CD14-positive monocyte (primary cell): ENCODE results near the gene PCDH19. TPM values are rescaled to one million over a fixed set of nuclear protein-coding genes. Genes with fewer than 3 reads are reported as not detected.

Experiments
- DNase-seq, 3 donors: peaks; one replicate each; pipeline ENCODE4 v3.0.0-alpha.2; 2011 to 2022
- H2AFZ ChIP-seq: 2 replicates; pipeline ENCODE4 v1.6.0; 2012; ENCODE audit warnings: mild to moderate bottlenecking, low read depth, low read length, inconsistent platforms; ENCODE audit not compliant: insufficient read depth, poor library complexity, severe bottlenecking
- H3K27ac ChIP-seq, 2 donors: 1 replicate in 1 of 2; 2 replicates in 1 of 2; pipeline ENCODE4 v1.5.1; 2012 to 2013; ENCODE audit warnings: low read length in 2 of 2, control low read depth in 1 of 2, inconsistent platforms in 1 of 2, low read depth in 1 of 2, mild to moderate bottlenecking in 1 of 2
- H3K27me3 ChIP-seq, 2 donors: one replicate each; pipeline versions ENCODE4 v1.6.0 to v1.6.1; 2011 to 2013; ENCODE audit warnings: low read length in 2 of 2; ENCODE audit not compliant: control insufficient read depth in 2 of 2, insufficient read depth in 2 of 2
- H3K36me3 ChIP-seq, 2 donors: replicated peaks in 1 of 2; 1 replicate in 1 of 2; 2 replicates in 1 of 2; pipeline versions ENCODE4 v1.5.1 to v1.6.1; 2012 to 2013; ENCODE audit warnings: low read length in 2 of 2, control low read depth in 1 of 2, inconsistent platforms in 1 of 2, mild to moderate bottlenecking in 1 of 2; ENCODE audit not compliant: insufficient read depth in 2 of 2, control insufficient read depth in 1 of 2
- H3K4me1 ChIP-seq, 2 donors: 1 replicate in 1 of 2; 2 replicates in 1 of 2; pipeline versions ENCODE4 v1.5.1 to v1.6.1; 2012 to 2013; ENCODE audit warnings: low read length in 2 of 2, control low read depth in 1 of 2, inconsistent platforms in 1 of 2, mild to moderate bottlenecking in 1 of 2, moderate library complexity in 1 of 2; ENCODE audit not compliant: insufficient read depth in 2 of 2, control insufficient read depth in 1 of 2
- H3K4me2 ChIP-seq: replicated peaks from 2 replicates; pipeline ENCODE3; 2012; ENCODE audit warnings: low read length, moderate library complexity, mild to moderate bottlenecking; ENCODE audit not compliant: poor library complexity, severe bottlenecking; ENCODE audit errors: extremely low read depth
- H3K4me3 ChIP-seq, 3 experiments: fragments of 200-600 bp in 1 of 3; sonication (generic) in 1 of 3; replicated peaks in 1 of 3; 1 replicate in 2 of 3; 2 replicates in 1 of 3; pipeline ENCODE4 v1.5.1; 2011 to 2013; ENCODE audit warnings: low read length in 3 of 3, mild to moderate bottlenecking in 3 of 3, control low read depth in 2 of 3, low read depth in 2 of 3, inconsistent platforms in 1 of 3, moderate library complexity in 1 of 3
- H3K79me2 ChIP-seq: 2 replicates; pipeline ENCODE4 v1.6.0; 2012; ENCODE audit warnings: mild to moderate bottlenecking, control low read depth, inconsistent platforms, low read length, moderate library complexity; ENCODE audit not compliant: insufficient read depth
- H3K9ac ChIP-seq: 2 replicates; pipeline ENCODE4 v1.6.0; 2017; ENCODE audit warnings: low read length, mild to moderate bottlenecking; ENCODE audit not compliant: insufficient read depth, poor library complexity, severe bottlenecking
- H3K9me3 ChIP-seq, 2 donors: replicated peaks in 1 of 2; 1 replicate in 1 of 2; 2 replicates in 1 of 2; pipeline versions ENCODE4 v1.5.1 to v1.6.1; 2012 to 2013; ENCODE audit warnings: low read length in 2 of 2, control low read depth in 1 of 2; ENCODE audit not compliant: control insufficient read depth in 1 of 2, insufficient read depth in 1 of 2
- H4K20me1 ChIP-seq: 2 replicates; pipeline ENCODE4 v1.6.0; 2012; ENCODE audit warnings: mild to moderate bottlenecking, low read length, control low read depth, moderate library complexity; ENCODE audit not compliant: insufficient read depth
- H3K27ac Mint-ChIP-seq, 7 donors: one replicate each; pipeline ENCODE4 v1.8.0; 2020; ENCODE audit warnings: mild to moderate bottlenecking in 7 of 7, mixed read lengths in 7 of 7, moderate library complexity in 6 of 7, inconsistent platforms in 2 of 7
- H3K27me3 Mint-ChIP-seq, 3 donors: one replicate each; pipeline ENCODE4 v1.8.0; 2021 to 2022; ENCODE audit warnings: low read depth in 3 of 3, mild to moderate bottlenecking in 3 of 3, mixed read lengths in 3 of 3, moderate library complexity in 3 of 3, inconsistent platforms in 1 of 3
- H3K36me3 Mint-ChIP-seq, 2 donors: one replicate each; pipeline ENCODE4 v1.8.0; 2020; ENCODE audit warnings: mixed read lengths in 2 of 2, inconsistent platforms in 1 of 2, mild to moderate bottlenecking in 1 of 2
- H3K4me1 Mint-ChIP-seq: one replicate; pipeline ENCODE4 v1.8.0; 2020; ENCODE audit warnings: mild to moderate bottlenecking, mixed read lengths
- H3K4me3 Mint-ChIP-seq, 2 donors: one replicate each; pipeline ENCODE4 v1.8.0; 2020; ENCODE audit warnings: mild to moderate bottlenecking in 2 of 2, mixed read lengths in 2 of 2, moderate library complexity in 1 of 2
- H3K9me3 Mint-ChIP-seq, 7 donors: one replicate each; pipeline ENCODE4 v1.8.0; 2020 to 2022; ENCODE audit warnings: mixed read lengths in 7 of 7, mild to moderate bottlenecking in 6 of 7, moderate library complexity in 6 of 7, inconsistent platforms in 2 of 7
- CTCF ChIP-seq: fragments of 200-600 bp; IDR thresholded peaks from one replicate; pipeline ENCODE4 v1.8.0; 2022; ENCODE audit warnings: antibody characterized with exemption, mild to moderate bottlenecking
- WGBS: methylation state at CpG from one replicate; pipeline ENCODE4 v1.1.5; 2013; ENCODE audit warnings: missing lambda C conversion rate; ENCODE audit not compliant: insufficient coverage; 5-methylcytosine and 5-hydroxymethylcytosine counted together
- intact Hi-C, 2 donors: fragments of 100-400 bp; cut with micrococcal nuclease; formaldehyde crosslinking; loops; one replicate each; pipeline versions ENCODE4 v1.15.0 to v1.15.1; 2023
- polyA plus RNA-seq, 3 donors: library from polyadenylated mRNA; depleted of rRNA in 1 of 3; unstranded in 2 of 3; stranded (reverse) in 1 of 3; fragments of 300-500 nt in 2 of 3; fragments of >200 nt in 1 of 3; fragmentation: Illumina TruSeq in 2 of 3; gene quantifications; 1 replicate in 2 of 3; 2 replicates in 1 of 3; pipeline ENCODE4 v1.2.3, GENCODE V29; 2012 to 2021

The PCDH19 gene
- polyA plus RNA-seq, 3 donors = not detected

- Histone ChIP-seq H3K36me3 (no peaks in the 10 kb centered on the region), H3K27ac (no peak overlapping the region), H4K20me1 (no peaks in the 10 kb centered on the region), H3K4me1 (no peaks in the 10 kb centered on the region), H3K4me2 (no peak overlapping the region), H3K9ac (no peak overlapping the region), H3K9me3 (peaks cover 0 to 5% of the 10 kb centered on the region in 2 donors), H3K4me3 (no peak overlapping the region), H3K27me3 (no peaks in the 10 kb centered on the region), H3K79me2 (no peaks in the 10 kb centered on the region), H2AFZ (no peak overlapping the region)
- peaks cover 0 to 8% (median under 1%) of the 10 kb centered on the region in 7 donors for H3K9me3 Mint-ChIP-seq
- no peak for TF ChIP-seq CTCF
- peaks cover 0 to 2% (median 0%) of the 10 kb centered on the region in 3 donors for H3K27me3 Mint-ChIP-seq
- no peaks in the 10 kb centered on the region for H3K4me1 Mint-ChIP-seq
- no peak overlapping the region for H3K27ac Mint-ChIP-seq
- DNase-seq = no peak
- no CpG with 5 or more reads among the region's 3 CpGs for WGBS
- intact Hi-C loops = no loop called here
- H3K36me3 Mint-ChIP-seq = no peaks in the 10 kb centered on the region
- no peak overlapping the region for H3K4me3 Mint-ChIP-seq
These were observed 146.4 kb downstream of the PCDH19 start for GRCh38 chrX:100263650-100264049.

- H3K4me1 ChIP-seq = no peaks in the 10 kb centered on the region
- H4K20me1 ChIP-seq = no peaks in the 10 kb centered on the region
- no peak overlapping the region for H3K27ac ChIP-seq
- no CpG with 5 or more reads among the region's 4 CpGs for WGBS
- no peaks in the 10 kb centered on the region for H3K27me3 ChIP-seq
- H3K36me3 ChIP-seq = no peaks in the 10 kb centered on the region
- H3K9ac ChIP-seq = no peak overlapping the region
- no peak overlapping the region for H3K4me2 ChIP-seq
- no peak overlapping the region for H2AFZ ChIP-seq
- peaks cover 0 to 3% (median 0%) of the 10 kb centered on the region in 3 donors for H3K27me3 Mint-ChIP-seq
- H3K9me3 ChIP-seq = peaks cover 0 to 3% of the 10 kb centered on the region in 2 donors
- DNase-seq = no peak
- TF ChIP-seq CTCF = no peak
- H3K4me3 ChIP-seq = no peak overlapping the region
- no peak overlapping the region for H3K4me3 Mint-ChIP-seq
- H3K9me3 Mint-ChIP-seq = peaks cover 0 to 9% (median 5%) of the 10 kb centered on the region in 7 donors
- no peaks in the 10 kb centered on the region for H3K36me3 Mint-ChIP-seq
- H3K27ac Mint-ChIP-seq = no peak overlapping the region
- intact Hi-C loops = no loop called here
- H3K79me2 ChIP-seq = no peaks in the 10 kb centered on the region
- no peaks in the 10 kb centered on the region for H3K4me1 Mint-ChIP-seq
These were observed 161.1 kb downstream of the PCDH19 start for GRCh38 chrX:100248885-100249493.
